COLO668 (cell line): ENCODE measurements around the gene GUCD1.
"Not testable (repeated sequence)": the region's sequence is repeated elsewhere in the genome, so short reads cannot be mapped to it uniquely, and the experiment has no call there.

Source experiments
- DNase-seq: peaks from one replicate; lab custom pipeline; 2025; ENCODE audit not compliant: unreplicated experiment; lab: John Stamatoyannopoulos, UW

GUCD1 gene

DNA sequence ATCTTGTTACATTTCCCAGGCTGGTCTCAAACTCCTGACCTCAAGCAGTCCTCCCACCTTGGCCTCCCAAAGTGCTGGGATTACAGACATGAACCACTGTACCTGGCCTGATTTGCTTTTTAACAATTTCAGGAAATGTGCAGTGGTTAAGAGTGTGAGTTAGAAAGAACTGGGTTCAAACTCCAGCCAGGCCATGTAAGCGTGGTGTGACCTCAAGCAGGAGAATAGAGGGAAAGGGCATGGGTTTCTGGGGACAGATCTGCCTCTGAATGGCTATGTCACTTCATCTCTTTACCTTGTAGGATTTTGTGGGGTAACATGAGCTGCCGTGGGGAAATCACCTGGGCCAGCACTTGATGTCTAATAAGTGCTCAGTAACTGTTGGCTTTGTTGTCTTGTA is 10.1 kb upstream of the GUCD1 start:
- DNase-seq, result no peak

DNA sequence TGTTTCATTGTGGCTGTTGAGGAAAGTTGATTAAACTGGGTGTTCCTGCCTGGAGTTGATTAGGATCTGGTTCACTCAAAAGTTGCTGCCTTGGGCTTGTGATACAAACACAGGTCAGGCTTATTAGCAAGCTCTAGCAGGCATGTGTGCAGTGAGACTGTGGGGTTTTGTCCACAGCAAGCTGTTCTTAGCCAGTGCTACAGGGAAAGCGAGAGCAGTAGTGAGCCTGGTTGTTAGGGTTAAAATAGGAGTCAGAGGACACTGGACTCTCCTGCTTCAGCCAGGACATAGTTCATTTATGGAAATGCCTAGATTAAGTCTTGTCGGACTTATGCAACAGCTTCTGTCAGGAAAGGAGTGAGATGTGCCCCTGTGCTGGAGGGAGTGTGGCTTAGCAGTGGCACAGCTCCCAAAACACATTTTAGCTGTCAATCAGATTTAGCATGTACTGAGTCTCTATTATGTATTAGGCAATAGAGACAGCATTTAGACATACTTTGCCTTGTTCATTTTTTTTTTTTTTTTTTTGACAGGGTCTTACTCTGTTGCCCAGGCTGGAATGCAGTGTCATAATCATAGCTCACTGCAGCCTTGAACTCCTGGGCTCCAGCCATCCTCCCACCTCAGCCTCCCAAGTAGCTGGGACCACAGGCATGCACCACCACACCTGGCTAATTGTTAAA is 9.6 kb upstream of the GUCD1 start:
- no peak for DNase-seq

DNA sequence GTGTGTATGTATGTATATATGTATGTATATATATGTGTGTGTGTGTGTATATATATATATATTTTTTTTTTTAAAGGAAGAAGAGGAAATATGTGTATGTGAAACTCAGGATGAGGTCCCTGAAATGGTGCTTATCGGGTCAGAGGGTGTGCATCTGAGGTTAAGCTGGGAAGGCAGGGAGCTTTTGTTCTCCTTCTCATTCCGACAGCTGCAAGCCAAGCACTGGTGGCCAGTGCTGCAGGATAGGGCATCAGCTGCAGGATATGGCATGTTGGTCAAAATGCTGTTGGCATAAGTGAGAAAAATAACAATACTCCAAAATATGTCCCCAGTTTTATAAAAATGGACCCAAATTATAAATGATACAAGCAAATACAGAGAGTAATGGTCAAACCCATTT is 8.3 kb upstream of the GUCD1 start:
- DNase-seq, result no peak

DNA sequence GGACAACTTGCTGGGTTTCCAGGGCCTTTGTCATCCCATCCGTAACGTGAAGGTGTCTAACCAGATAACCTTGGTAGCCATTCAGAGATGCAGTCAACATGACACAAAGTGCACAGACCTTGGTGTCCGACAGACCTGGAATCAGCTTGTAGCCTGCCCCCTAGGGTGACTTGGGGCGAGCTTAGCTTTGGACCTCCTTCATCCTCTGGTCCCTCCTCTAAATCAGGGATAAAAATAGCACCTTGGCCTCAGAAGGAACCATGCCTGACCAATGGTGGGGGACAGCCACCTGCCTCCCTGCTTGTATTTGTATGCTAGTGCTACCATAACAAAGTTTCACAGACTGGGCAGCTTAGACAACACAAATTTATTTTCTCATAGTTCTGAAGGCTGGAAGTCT is 4.5 kb upstream of the GUCD1 start:
- DNase-seq, result no peak

DNA sequence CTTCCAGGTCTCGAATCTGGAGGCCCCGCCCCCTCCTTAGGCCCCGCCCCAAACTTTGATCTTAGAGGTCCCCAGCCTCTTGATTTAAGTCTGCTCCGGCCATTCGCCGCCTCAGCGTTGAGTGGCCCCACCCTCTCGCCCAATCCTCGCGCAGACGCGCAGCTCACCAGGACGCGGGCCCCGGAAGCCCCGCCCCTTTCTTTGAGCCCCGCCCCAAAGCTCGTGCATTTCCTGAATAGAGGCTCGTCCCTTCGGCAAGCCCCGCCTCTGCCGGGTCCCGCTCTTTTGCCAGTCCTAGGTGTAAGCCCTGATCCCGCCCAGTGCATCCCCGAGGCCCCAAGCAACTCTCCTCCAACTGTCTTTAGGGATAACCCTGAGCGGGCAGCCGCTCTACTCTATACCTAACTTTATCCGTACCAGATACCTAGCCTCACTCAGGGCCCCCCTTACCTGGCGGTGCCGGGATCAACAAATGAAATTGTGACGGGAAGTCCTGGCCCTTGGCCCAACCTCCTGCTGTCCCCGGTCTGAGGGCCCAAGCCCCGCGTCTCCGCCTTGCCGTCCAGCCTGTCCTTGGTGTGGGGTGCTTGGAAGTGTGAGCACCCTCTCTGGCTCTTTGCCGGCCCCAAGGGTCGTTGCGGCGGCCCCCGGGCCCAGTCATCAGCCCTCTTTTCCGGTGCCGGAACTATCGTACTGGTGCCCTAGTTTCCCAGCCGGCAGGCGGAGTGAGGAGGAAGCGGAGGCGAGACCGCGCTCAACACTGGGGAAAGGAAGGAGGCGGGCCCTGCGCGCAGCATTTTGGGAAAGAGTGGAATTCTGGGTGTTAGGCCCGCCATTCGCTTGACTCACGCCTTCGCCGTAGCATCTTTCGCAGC is 464 bp upstream of the GUCD1 start, which contains the start of gene SNRPD3:
SNRPD3 (plus strand) TSS at position 835 of the 875 bp plus-strand sequence. CDS start 1,676 bp downstream, outside the sequence.
- peak; percentile 99 for DNase-seq

DNA sequence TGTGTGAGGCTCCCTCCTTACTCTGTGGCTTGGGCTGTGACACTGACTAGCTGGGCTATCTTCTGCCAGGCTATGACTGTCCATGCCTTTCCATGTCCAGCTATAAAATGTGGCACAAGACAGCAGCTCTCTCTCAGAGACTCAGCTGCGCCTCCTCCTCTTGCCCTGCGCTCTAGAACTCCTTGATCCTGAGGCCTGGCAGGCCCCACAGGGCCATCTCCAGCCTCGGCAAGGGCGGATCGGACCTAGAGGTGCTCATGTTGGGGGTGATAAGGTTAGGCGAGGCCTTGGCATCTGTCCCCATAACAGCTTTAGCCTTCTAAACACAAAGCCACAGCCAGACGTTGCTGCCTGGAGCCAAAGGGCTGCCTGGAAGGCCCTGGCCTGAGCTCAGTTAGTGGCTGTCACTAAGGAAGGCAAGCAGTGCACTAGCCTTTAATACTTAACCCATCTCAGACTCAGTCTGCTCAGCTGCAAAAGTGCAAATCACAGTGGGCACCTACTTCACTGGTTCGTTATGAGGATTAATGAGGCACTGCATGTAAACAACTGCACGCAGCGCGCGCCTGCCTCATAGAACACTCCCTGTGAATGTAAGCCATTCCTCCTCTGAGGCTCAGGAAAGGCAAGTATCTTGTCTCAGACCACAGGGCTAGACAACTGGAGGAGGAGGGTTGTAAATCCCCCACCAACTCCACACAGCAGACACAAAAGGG is 1.2 kb downstream of the GUCD1 start:
- peak; percentile 33 for DNase-seq

DNA sequence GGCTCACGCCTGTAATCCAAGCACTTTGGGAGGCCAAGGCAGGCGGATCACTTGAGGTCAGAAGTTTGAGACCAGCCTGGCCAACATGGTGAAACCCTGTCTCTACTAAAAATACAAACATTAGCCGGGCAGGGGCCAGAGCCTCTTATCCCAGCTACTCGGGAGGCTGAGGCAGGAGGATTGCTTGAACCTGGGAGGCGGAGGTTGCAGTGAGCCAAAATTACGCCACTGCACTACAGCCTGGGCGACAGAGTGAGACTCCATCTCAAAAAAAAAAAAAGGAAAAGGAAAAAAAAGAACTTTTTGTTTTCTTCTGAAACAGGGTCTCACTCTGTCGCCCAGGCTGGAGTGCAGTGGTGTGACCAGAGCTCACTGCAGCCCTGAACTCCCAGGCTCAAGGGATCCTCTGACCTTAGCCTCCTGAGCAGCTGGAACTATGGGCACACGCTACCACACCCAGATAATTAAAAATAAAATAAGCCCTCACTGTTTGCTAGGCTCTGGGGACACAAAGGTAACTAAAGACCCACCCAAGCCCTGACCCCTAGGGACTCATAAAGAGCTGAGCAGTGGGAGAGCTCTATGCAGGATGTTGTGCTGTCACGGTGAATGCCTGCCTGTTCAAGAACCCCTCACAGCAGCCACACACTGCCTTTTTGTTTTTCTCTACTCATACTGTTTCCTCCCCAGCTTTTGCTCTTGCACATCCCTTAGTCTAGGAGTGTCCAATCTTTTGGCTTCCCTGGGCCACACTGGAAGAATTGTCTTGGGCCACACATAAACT is 2.2 kb downstream of the GUCD1 start:
- not testable (repeated sequence) for DNase-seq

DNA sequence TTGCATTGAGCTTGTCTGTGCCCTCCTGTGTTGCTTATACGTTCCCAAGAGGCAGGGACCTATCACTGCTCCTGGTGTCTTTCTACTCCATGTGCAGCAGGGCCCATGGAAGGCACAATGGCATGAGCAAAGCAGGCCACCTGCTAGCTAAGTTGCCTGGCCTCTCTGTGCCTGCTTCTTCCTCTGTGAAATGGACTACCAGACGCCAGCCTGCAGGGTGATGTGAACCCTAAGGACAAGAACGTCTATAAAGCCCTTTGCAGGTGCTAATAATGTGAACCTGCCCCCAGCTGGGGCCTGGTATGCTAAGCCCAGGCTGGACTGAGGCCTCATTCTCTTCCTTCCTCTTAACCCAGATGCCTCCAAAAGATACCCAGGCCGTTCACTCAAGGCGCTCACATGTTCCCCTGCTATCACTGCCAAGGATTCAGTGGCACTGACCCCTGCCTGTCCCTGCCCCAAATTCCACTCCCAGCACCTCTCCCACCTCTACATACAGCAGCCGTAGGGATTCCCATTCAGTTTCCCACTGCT is 4.0 kb downstream of the GUCD1 start:
- no peak for DNase-seq

DNA sequence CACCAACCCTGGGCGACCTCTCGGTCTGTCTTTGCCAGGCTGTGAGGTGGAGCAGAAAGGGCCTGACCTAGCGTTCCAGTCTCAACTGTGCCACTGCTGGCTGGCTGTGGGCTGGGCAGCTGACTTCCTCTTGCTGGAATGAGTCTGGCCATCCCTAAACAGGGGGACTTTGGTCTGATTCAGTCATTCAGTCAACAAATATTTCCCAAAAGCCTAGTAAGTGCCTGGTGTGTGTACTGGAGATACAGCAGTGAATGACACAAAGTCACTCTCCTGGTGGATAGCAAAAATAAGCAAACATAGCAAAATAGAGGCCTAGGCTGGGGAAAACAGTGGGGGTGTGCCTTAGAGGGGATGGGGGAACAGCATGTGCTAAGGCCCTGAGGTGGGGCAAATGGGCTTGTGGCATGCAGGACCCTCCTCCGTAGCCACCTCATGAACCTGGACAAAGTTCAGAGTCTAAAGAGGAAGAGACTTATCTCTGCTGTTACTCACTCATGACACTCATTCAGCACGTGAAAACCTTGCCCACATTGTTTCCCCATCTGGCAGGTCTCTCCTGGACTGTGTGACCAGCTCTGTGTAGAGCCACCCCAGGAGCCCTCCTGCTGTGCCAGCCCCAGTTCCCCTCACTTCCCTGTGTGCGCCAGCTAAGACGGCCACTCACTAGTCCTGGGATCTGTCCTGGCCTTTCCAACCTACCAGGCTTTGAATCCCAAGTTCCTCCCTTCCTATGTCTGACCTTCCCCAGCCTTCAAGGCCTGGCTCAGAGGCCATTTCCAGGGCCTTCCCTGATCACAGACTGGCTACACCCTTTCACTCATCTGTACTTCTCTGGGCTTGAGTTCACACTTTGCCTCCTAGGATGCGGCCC is 4.7 kb downstream of the GUCD1 start:
- no peak for DNase-seq

DNA sequence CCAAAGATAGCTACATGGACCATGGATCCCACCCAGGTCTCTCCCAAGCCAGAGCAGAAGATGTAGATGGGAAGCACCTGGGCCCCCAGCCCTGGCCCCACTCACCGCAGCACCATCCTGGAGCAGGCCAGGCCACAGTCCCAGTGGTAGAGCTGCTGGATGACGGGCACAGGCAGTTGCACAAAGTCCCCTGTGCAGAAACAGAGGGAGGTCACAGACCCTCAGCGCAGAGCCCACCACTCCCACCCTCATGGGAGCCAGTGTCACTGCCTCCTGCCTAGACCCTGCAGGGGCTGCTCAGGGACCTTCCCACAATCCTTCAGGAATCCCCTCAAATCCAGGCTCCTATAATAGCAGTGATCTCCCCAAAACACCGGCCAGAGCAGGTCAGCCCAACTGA is 6.1 kb downstream of the GUCD1 start:
- no peak for DNase-seq

DNA sequence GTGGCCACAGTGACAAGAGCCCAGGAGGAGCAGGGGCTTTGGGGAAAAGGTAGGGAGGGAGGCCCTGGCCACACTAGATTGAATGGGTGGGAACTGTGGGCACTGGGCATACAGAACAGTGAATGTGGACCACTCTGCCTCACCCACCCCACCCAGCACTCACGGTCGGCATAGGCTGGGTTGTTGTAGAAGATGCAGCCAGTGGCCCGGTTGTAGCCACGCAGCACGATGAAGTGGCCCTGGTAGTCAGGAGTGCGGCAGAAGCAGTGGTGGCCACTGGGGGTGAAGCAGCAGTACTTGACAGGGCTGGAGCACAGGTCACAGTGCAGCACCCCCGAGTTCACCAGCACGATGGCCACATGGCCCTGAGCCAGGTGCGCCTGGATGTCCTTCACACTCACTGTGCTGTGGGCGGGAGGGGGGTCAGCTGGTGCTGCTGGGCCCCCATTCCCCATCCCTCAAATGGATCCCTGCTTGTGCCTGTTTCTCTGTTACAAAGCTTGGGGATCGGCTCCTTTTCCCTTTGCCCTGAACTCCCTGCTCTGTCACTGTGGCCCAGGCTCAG is 11.2 kb downstream of the GUCD1 start:
- DNase-seq, result no peak

DNA sequence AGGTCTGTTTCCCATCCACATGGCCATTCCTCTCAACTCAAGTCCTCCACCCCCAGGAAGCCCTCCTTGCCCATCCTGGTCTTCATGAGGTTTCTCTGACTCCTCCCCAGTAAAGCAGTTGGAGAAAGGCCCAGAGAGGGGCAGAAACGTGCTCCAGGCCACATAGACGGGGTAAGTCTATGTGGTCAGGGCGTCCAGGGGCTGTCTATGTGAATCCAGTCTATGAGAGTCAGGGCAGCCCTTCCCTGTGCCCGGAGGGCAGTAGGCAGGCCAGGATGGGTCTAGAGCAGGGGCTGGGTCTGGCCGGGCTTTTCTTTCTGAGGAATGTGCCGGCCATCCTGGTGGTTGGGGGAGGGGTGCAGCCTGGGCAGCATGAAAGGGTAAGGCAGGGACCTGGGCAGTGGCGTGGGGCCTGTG is 11.7 kb downstream of the GUCD1 start:
- no peak for DNase-seq

DNA sequence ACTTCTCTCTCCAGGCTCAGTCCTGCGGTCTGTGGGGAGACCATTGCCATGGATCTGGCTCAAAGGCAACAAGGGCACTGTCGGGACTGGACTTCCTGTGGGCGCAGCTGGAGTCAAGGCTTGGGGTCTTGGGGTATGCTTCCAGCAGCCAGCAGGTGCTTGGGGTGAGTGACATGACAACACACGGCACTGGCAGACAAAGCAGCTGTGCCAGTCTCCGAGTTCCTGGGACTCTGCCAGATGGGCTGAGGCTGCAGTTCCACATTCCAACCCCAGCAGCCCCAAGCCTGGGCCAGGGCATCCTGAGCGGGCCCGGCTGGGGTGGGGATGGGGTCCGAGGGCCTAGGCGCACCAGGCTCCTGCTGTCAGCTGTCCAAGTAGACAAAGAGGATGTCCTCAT is 12.3 kb downstream of the GUCD1 start:
- no peak for DNase-seq

DNA sequence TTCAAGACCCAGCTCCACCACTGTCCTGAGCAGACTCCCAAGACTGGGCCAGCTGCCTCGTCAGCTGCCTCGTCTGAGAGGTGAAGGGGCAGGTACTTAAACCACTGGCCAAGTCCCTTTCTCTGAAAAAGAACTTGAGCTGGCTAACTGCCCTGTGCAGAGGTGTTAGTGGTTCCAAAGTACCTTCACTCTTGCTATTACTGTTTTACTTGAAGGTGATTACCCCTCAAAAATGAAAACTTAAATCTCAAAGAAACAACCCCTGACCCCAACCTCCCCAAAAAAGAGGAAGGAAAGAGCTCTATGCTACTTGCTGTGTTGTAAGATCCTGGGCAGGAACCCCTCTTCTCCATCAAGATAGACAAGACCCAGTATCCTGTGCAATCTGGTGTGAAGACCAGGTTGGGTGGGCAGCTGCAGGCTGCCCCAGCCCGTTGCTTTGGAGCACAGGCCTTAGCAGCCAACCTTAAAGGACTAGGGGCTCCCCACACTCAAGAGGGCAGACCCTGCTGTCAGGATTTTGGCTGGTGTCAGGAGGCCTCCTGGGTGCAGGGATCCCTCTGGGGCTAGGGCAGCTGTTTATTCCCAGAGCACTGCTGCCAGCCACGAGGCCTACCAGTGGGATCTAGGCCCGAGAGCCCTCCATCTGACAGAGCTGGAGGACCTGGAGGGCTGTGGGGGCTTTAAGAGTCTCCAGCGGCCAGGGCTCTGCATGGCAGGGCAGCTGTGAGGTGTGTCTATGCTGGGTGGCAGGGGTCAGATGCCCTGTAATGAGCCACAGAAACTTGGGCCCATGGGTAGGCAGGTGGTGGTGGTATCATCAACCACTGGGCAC is 13.0 kb downstream of the GUCD1 start:
- no peak for DNase-seq

DNA sequence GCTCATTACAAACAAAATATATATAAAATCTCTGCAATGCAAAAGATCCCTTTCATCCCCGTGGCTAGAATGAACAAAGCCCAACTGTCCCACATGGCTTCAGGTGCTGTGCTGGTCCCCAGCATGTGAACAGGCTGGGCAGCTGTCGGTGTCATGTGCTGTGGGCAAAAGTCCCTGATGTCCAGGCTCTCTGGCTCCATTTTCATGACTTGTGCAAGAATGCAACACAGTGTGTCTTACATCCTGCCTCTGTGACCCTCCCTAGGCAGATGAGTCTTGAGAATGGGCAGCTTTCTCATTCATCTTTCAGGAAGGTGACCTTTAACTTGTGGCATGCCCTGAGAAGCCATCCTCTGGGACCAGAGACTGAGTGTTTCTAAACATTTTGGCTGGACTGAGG is 14.5 kb downstream of the GUCD1 start:
- DNase-seq, result no peak

DNA sequence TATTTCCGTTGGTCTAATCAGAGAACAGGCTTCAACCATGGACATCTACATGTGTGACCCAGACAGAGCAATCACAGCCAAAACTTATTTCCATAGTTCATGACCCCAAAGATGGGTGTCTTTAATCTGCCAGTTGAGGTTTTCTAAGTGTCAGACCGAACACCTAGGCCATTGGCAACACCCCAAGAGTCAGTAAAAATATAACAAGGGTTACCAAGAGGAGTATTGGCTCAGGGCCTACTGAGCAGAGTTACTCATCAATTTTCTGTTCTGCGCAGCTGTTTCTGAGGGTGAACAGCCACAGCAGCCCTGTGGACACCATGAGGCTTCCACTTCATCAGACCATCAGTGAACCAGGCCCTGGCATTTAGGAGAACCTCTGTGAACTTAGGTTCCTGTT is 18.8 kb downstream of the GUCD1 start:
- no peak for DNase-seq

DNA sequence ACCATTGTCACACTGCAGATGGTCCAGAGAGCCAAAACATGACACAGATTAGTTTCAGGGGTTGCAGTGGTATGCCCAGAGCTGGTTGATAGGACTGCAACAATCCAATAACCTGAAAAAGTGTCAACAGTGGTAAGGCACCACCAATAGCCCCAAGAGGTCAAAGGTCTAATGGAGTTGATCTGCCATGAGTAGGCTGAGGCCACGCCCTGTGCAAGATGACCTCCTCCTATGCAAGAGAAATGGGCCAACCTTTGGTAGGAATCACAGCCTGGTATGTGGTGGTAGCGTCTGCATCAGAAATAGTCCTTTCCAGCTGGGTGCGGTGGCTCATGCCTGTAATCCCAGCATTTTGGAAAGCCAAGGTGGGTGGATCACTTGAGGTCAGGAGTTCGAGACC is 19.6 kb downstream of the GUCD1 start:
- DNase-seq, result no peak

DNA sequence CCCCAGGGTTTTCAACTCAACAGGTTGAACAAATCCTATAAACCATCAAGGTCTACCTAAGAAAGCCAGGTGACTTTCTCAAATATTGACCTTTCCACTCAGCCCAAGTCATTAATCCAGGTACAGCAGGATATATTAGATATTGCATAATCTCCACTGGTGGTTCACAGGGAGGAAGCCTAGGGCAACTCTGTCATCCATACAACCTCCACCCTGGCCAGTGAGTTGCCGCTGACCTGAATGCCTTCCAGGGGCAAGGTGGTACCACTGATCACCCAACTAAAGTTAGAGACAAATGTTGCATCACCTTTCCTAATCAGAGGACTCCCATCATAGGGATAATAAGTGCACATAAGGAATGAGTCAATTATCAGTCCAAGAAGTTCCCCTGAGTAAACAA is 22.9 kb downstream of the GUCD1 start:
- DNase-seq, result no peak

DNA sequence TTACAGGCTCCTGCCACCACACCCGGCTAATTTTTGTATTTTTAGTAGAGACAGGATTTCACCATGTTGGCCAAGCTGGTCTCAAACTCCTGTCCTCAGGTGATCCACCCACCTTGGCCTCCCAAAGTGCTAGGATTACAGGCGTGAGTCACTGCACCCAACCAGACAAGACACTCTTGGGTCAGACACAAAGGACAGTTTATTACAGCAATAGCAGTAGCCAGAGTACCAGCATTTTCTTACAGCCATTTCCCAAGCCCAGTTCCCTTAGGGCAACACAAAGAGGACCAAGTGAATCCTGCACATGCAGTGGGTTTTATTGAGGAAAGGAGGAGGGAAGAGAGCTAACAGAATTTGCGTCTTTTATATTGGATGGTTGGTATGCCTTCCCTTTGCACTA is 24.0 kb downstream of the GUCD1 start:
- not testable (repeated sequence) for DNase-seq
